ENCODE data around the gene GTF2F2. TPM values are rescaled to one million over a fixed set of nuclear protein-coding genes. Genes with fewer than 3 reads are reported as not detected.

GTF2F2 gene
- total and polyA plus RNA-seq, 2 experiments from 2014 or later: 42.1 to 75.6 TPM

DNA sequence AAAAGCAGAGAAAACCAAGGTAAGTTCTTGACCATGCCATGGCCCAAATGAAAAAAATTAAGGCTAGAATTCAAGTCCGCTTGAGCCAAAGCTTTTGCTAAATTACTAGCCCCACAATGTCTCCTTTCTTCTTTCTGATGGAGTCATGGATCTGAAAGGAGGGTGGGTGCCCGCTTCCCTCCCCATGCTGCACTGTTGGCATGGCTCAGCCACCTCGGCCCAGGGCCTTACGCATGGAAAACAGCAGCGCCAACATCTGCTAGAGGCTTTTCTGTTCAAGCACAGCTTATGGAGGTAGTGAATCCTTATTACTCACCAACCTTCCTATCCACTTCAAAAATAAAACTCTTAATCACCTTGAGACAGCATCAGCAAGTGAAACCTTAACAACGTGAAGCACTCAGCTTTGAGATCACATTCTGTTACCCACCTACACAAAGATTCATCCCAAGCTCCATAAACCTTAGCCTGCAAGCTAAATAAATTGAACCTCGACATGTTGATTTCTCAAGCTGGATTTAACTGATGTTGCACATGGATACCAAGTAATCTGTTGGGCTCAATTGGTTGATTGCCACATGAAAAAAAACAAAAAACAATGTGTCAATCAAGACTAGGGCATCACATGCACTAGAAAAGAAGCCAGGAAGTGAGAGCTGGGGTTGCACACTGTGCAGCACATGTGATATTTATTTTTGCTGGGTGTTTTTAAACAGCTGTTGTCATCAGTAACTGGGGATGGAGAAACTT is 177.3 kb downstream of the GTF2F2 start:
- H3K4me3 ChIP-seq: no peak overlapping the region
- TF ChIP-seq POLR2AphosphoS5 (IDR thresholded peaks at IDR 0.05; ENCODE audit: low read depth) (no peak), EZH2phosphoT487 (IDR thresholded peaks at IDR 0.05; ENCODE audit: unreplicated experiment) (no peak), EZH2 (IDR thresholded peaks at IDR 0.05; ENCODE audit: low read depth, unreplicated experiment) (no peak), CREB1 (CRISPR knock-in tag; IDR thresholded peaks at IDR 0.05; ENCODE audit: low read depth) (no peak), JUNB (IDR thresholded peaks at IDR 0.05; ENCODE audit: unreplicated experiment) (no peak), NANOG (IDR thresholded peaks at IDR 0.05; ENCODE audit: borderline replicate concordance) (no peak), ZNF114 (CRISPR knock-in tag; IDR thresholded peaks at IDR 0.05) (no peak), STAT1 (IDR thresholded peaks at IDR 0.05; ENCODE audit: unreplicated experiment) (no peak), ZNF331 (CRISPR knock-in tag; IDR thresholded peaks at IDR 0.05; ENCODE audit: low read depth) (no peak)
- TF ChIP-seq, protein P1, sequence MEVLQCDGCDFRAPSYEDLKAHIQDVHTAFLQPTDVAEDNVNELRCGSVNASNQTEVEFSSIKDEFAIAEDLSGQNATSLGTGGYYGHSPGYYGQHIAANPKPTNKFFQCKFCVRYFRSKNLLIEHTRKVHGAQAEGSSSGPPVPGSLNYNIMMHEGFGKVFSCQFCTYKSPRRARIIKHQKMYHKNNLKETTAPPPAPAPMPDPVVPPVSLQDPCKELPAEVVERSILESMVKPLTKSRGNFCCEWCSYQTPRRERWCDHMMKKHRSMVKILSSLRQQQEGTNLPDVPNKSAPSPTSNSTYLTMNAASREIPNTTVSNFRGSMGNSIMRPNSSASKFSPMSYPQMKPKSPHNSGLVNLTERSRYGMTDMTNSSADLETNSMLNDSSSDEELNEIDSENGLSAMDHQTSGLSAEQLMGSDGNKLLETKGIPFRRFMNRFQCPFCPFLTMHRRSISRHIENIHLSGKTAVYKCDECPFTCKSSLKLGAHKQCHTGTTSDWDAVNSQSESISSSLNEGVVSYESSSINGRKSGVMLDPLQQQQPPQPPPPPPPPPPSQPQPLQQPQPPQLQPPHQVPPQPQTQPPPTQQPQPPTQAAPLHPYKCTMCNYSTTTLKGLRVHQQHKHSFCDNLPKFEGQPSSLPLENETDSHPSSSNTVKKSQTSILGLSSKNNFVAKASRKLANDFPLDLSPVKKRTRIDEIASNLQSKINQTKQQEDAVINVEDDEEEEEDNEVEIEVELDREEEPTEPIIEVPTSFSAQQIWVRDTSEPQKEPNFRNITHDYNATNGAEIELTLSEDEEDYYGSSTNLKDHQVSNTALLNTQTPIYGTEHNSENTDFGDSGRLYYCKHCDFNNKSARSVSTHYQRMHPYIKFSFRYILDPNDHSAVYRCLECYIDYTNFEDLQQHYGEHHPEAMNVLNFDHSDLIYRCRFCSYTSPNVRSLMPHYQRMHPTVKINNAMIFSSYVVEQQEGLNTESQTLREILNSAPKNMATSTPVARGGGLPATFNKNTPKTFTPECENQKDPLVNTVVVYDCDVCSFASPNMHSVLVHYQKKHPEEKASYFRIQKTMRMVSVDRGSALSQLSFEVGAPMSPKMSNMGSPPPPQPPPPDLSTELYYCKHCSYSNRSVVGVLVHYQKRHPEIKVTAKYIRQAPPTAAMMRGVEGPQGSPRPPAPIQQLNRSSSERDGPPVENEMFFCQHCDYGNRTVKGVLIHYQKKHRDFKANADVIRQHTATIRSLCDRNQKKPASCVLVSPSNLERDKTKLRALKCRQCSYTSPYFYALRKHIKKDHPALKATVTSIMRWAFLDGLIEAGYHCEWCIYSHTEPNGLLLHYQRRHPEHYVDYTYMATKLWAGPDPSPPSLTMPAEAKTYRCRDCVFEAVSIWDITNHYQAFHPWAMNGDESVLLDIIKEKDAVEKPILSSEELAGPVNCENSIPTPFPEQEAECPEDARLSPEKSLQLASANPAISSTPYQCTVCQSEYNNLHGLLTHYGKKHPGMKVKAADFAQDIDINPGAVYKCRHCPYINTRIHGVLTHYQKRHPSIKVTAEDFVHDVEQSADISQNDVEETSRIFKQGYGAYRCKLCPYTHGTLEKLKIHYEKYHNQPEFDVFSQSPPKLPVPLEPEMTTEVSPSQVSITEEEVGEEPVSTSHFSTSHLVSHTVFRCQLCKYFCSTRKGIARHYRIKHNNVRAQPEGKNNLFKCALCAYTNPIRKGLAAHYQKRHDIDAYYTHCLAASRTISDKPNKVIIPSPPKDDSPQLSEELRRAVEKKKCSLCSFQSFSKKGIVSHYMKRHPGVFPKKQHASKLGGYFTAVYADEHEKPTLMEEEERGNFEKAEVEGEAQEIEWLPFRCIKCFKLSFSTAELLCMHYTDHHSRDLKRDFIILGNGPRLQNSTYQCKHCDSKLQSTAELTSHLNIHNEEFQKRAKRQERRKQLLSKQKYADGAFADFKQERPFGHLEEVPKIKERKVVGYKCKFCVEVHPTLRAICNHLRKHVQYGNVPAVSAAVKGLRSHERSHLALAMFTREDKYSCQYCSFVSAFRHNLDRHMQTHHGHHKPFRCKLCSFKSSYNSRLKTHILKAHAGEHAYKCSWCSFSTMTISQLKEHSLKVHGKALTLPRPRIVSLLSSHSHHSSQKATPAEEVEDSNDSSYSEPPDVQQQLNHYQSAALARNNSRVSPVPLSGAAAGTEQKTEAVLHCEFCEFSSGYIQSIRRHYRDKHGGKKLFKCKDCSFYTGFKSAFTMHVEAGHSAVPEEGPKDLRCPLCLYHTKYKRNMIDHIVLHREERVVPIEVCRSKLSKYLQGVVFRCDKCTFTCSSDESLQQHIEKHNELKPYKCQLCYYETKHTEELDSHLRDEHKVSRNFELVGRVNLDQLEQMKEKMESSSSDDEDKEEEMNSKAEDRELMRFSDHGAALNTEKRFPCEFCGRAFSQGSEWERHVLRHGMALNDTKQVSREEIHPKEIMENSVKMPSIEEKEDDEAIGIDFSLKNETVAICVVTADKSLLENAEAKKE (CRISPR knock-in tag; IDR thresholded peaks at IDR 0.05): no peak
- TF ChIP-seq, protein P2, sequence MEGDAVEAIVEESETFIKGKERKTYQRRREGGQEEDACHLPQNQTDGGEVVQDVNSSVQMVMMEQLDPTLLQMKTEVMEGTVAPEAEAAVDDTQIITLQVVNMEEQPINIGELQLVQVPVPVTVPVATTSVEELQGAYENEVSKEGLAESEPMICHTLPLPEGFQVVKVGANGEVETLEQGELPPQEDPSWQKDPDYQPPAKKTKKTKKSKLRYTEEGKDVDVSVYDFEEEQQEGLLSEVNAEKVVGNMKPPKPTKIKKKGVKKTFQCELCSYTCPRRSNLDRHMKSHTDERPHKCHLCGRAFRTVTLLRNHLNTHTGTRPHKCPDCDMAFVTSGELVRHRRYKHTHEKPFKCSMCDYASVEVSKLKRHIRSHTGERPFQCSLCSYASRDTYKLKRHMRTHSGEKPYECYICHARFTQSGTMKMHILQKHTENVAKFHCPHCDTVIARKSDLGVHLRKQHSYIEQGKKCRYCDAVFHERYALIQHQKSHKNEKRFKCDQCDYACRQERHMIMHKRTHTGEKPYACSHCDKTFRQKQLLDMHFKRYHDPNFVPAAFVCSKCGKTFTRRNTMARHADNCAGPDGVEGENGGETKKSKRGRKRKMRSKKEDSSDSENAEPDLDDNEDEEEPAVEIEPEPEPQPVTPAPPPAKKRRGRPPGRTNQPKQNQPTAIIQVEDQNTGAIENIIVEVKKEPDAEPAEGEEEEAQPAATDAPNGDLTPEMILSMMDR (conservative IDR thresholded peaks at IDR 0.05; ENCODE audit: low read depth in 2 of 2): no peak
- TF ChIP-seq, protein P3, sequence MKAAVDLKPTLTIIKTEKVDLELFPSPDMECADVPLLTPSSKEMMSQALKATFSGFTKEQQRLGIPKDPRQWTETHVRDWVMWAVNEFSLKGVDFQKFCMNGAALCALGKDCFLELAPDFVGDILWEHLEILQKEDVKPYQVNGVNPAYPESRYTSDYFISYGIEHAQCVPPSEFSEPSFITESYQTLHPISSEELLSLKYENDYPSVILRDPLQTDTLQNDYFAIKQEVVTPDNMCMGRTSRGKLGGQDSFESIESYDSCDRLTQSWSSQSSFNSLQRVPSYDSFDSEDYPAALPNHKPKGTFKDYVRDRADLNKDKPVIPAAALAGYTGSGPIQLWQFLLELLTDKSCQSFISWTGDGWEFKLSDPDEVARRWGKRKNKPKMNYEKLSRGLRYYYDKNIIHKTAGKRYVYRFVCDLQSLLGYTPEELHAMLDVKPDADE (IDR thresholded peaks at IDR 0.05): no peak
- TF ChIP-seq, protein P4, sequence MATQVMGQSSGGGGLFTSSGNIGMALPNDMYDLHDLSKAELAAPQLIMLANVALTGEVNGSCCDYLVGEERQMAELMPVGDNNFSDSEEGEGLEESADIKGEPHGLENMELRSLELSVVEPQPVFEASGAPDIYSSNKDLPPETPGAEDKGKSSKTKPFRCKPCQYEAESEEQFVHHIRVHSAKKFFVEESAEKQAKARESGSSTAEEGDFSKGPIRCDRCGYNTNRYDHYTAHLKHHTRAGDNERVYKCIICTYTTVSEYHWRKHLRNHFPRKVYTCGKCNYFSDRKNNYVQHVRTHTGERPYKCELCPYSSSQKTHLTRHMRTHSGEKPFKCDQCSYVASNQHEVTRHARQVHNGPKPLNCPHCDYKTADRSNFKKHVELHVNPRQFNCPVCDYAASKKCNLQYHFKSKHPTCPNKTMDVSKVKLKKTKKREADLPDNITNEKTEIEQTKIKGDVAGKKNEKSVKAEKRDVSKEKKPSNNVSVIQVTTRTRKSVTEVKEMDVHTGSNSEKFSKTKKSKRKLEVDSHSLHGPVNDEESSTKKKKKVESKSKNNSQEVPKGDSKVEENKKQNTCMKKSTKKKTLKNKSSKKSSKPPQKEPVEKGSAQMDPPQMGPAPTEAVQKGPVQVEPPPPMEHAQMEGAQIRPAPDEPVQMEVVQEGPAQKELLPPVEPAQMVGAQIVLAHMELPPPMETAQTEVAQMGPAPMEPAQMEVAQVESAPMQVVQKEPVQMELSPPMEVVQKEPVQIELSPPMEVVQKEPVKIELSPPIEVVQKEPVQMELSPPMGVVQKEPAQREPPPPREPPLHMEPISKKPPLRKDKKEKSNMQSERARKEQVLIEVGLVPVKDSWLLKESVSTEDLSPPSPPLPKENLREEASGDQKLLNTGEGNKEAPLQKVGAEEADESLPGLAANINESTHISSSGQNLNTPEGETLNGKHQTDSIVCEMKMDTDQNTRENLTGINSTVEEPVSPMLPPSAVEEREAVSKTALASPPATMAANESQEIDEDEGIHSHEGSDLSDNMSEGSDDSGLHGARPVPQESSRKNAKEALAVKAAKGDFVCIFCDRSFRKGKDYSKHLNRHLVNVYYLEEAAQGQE (IDR thresholded peaks at IDR 0.05; ENCODE audit: unreplicated experiment): no peak
- no peak overlapping the region for H3K4me3 Mint-ChIP-seq
- H3K36me3 Mint-ChIP-seq (ENCODE audit: low read depth): no peaks in the 10 kb centered on the region
- H2AFZ ChIP-seq: no peak overlapping the region
- no peaks in the 10 kb centered on the region for H3K79me2 ChIP-seq (replicated peaks; ENCODE audit: insufficient read depth)
- H3K27ac ChIP-seq (ENCODE audit: low read depth): no peak overlapping the region
- ATAC-seq (no peak), DNase-seq (ENCODE audit: low spot score) (no peak)
- H3K4me1 Mint-ChIP-seq: peaks cover 5% of the 10 kb centered on the region
- H4K20me1 ChIP-seq (replicated peaks; ENCODE audit: insufficient read depth): no peaks in the 10 kb centered on the region
- H3K27me3 ChIP-seq (ENCODE audit: insufficient read depth): no peaks in the 10 kb centered on the region
- H3K9me3 Mint-ChIP-seq: no peaks in the 10 kb centered on the region
- H3K4me2 ChIP-seq: no peak overlapping the region
- peaks cover 8% of the 10 kb centered on the region; the same call in 1 of the 2 replicates for H3K4me1 ChIP-seq (ENCODE audit: insufficient read depth)
- no peak overlapping the region for H3K27ac Mint-ChIP-seq
- no peaks in the 10 kb centered on the region for H3K9me2 ChIP-seq (ENCODE audit: insufficient read depth)
- H3K27me3 Mint-ChIP-seq (ENCODE audit: insufficient read depth, low read depth, poor library complexity): peaks cover 10% of the 10 kb centered on the region
- H3F3A ChIP-seq (replicated peaks; ENCODE audit: low read depth): no peaks in the 10 kb centered on the region
- H3K36me3 ChIP-seq (ENCODE audit: insufficient read depth): no peaks in the 10 kb centered on the region

Measured in GM23338 (cell line).